Measurements from ENCODE around the gene SLC44A4.

DNA sequence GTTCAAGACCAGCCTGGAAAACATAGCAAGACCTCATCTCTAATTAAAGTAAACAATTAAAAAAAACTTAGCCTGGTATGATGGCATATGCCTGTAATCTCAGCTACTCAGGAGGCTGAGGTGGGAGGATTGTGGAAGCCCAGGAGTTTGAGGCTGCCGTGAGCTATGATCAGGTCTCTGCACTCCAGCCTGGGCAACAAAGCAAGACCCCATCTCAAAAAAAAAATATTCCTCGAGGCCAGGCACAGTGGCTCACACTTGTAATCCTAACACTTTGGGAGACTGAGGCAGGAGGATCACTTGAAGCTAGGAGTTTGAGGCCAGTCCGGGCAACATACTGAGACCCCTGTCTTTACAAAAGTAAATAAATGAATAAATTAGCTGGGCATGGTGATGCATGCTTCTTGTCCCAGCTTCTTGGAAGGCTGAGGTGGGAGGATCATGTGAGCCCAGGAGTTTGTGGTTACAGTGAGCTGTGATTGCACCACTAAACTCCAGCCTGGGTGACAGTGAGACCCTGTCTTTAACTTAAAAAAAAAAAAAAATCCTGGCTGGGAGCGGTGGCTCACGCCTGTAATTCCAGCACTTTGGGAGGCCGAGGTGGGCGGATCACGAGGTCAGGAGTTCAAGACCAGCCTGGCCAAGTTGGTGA is 39.4 kb upstream of the SLC44A4 start:
- TF ChIP-seq MXI1 (IDR thresholded peaks at IDR 0.05; ENCODE audit: low read depth, low read length): no peak
- TF ChIP-seq CTCF (IDR thresholded peaks at IDR 0.05): no peak
- TF ChIP-seq REST (IDR thresholded peaks at IDR 0.05; ENCODE audit: low read depth, low read length): no peak
- no peak for TF ChIP-seq EP300 (IDR thresholded peaks at IDR 0.05; ENCODE audit: borderline replicate concordance in 1 of 2, low read depth in 1 of 2, low read length in 1 of 2)
- TF ChIP-seq FOXM1 (IDR thresholded peaks at IDR 0.05; ENCODE audit: low read depth): no peak
